ENCODE data around the gene JAKMIP1.

Gene JAKMIP1

DNA sequence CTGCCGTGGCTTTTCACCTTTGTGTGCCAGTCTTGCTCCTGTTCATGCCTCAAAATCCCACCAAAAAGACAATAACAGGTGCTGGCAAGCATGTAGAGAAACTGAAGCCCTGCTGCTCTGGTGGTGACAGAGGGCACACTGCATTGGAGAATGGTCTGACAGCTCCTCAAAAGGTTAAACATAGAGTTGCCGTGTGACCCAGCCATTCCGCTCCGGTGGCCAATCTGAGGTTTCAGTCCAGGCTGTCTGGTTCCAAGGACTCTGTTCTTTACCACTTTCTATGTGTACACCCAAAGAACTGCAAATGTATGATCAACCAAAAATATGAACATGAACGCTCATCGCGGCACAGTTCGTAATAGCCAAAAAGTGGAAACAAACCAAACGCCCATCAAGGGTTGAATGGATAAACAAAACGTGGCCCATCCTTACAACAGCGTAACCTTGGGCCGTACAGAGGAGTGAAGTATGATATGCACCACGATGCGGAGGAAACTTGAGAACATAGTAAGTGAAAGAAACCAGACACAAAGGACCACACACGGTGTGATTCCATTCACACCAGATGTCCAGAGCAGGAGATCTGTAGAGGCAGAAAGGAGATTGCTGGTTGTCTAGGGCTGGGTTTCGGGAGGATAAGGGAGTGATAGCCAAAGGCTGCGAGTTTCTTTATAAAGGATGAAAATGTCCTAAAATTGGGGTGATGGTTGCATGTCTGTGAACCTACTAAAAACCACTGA, 35.7 kb upstream of the JAKMIP1 start:
- no peaks in the 10 kb centered on the region for H3K36me3 ChIP-seq (ENCODE audit: control insufficient read depth, low read length)
- no peaks in the 10 kb centered on the region for H4K20me1 ChIP-seq (ENCODE audit: control insufficient read depth, insufficient read depth, low read depth, low read length)
- no peak overlapping the region for H3K4me3 ChIP-seq (ENCODE audit: low read length)
- H3K79me2 ChIP-seq (ENCODE audit: control insufficient read depth, low read length) = no peaks in the 10 kb centered on the region
- H3K9me2 ChIP-seq (replicated peaks; ENCODE audit: control insufficient read depth, low read length) = no peaks in the 10 kb centered on the region
- no peak for TF ChIP-seq EZH2phosphoT487 (IDR thresholded peaks at IDR 0.05; ENCODE audit: borderline replicate concordance, low read length)
- no peak for TF ChIP-seq CTCF (IDR thresholded peaks at IDR 0.05; ENCODE audit: low read depth, low read length, poor library complexity, severe bottlenecking)
- H3K4me1 ChIP-seq (ENCODE audit: control insufficient read depth, low read length) = no peaks in the 10 kb centered on the region
- no peak overlapping the region for H3K27ac ChIP-seq (ENCODE audit: low read depth, low read length)
- H3K9me3 ChIP-seq (ENCODE audit: control insufficient read depth, insufficient read depth, low read length) = no peaks in the 10 kb centered on the region
- no peaks in the 10 kb centered on the region for H3K27me3 ChIP-seq (ENCODE audit: control insufficient read depth, low read length)
- no peak overlapping the region for H3K4me2 ChIP-seq (ENCODE audit: low read length)
- no peaks in the 10 kb centered on the region for H3F3A ChIP-seq (ENCODE audit: control insufficient read depth, insufficient read depth)

DNA sequence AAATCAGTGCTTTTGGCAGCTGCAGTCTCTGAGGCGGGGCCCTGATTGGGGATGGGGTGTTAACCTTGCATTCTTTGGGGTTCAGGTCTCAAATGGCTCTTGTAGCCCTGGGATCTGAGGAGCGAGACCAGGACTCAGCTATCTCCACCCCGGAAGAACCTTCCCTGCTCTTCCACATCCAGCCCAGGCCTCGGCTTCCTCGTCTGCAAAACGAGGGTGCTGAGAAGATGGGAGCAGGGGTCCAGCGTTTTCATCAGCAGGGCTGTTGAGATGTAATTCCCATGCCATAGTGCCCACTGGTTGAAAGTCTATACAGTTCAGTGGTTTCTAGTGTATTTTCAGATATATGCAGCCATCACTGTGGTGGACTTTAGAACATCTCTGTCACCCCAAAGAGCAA, 34.7 kb upstream of the JAKMIP1 start:
- Histone ChIP-seq H4K20me1 (ENCODE audit: control insufficient read depth, insufficient read depth, low read depth, low read length) (no peaks in the 10 kb centered on the region), H3K4me1 (ENCODE audit: control insufficient read depth, low read length) (no peaks in the 10 kb centered on the region), H3K36me3 (ENCODE audit: control insufficient read depth, low read length) (no peaks in the 10 kb centered on the region), H3F3A (ENCODE audit: control insufficient read depth, insufficient read depth) (no peaks in the 10 kb centered on the region), H3K27me3 (ENCODE audit: control insufficient read depth, low read length) (no peaks in the 10 kb centered on the region), H3K79me2 (ENCODE audit: control insufficient read depth, low read length) (no peaks in the 10 kb centered on the region), H3K9me3 (ENCODE audit: control insufficient read depth, insufficient read depth, low read length) (no peaks in the 10 kb centered on the region), H3K4me2 (ENCODE audit: low read length) (no peak overlapping the region), H3K27ac (ENCODE audit: low read depth, low read length) (no peak overlapping the region), H3K9me2 (replicated peaks; ENCODE audit: control insufficient read depth, low read length) (no peaks in the 10 kb centered on the region), H3K4me3 (ENCODE audit: low read length) (no peak overlapping the region)
- TF ChIP-seq CTCF (IDR thresholded peaks at IDR 0.05; ENCODE audit: low read depth, low read length, poor library complexity, severe bottlenecking) (no peak), EZH2phosphoT487 (IDR thresholded peaks at IDR 0.05; ENCODE audit: borderline replicate concordance, low read length) (no peak)

GRCh38 chr4:6233929-6234328, 33.6 kb upstream of the JAKMIP1 start:
- Histone ChIP-seq H3K27ac (ENCODE audit: low read depth, low read length) (no peak overlapping the region), H3K36me3 (ENCODE audit: control insufficient read depth, low read length) (no peaks in the 10 kb centered on the region), H3K27me3 (ENCODE audit: control insufficient read depth, low read length) (no peaks in the 10 kb centered on the region), H3K9me2 (replicated peaks; ENCODE audit: control insufficient read depth, low read length) (no peaks in the 10 kb centered on the region), H4K20me1 (ENCODE audit: control insufficient read depth, insufficient read depth, low read depth, low read length) (no peaks in the 10 kb centered on the region), H3K9me3 (ENCODE audit: control insufficient read depth, insufficient read depth, low read length) (no peaks in the 10 kb centered on the region), H3K4me1 (ENCODE audit: control insufficient read depth, low read length) (no peaks in the 10 kb centered on the region), H3F3A (ENCODE audit: control insufficient read depth, insufficient read depth) (no peaks in the 10 kb centered on the region), H3K4me3 (ENCODE audit: low read length) (no peak overlapping the region), H3K79me2 (ENCODE audit: control insufficient read depth, low read length) (no peaks in the 10 kb centered on the region), H3K4me2 (ENCODE audit: low read length) (no peak overlapping the region)
- TF ChIP-seq EZH2phosphoT487 (IDR thresholded peaks at IDR 0.05; ENCODE audit: borderline replicate concordance, low read length) = no peak
- no peak for TF ChIP-seq CTCF (IDR thresholded peaks at IDR 0.05; ENCODE audit: low read depth, low read length, poor library complexity, severe bottlenecking)
